Gastrocnemius medialis (tissue), 4 donors: Measurements from ENCODE around the gene CAMTA1. TPM values are rescaled to one million over a fixed set of nuclear protein-coding genes. Genes with fewer than 3 reads are reported as not detected.

Source experiments
- ATAC-seq, 2 donors: fragments of 150-250 bp; one replicate each; pipeline ENCODE4 v1.9.1; 2016
- DNase-seq, 2 donors: peaks; one replicate each; pipeline ENCODE4 v3.0.0-alpha.2; 2019
- H3K27ac ChIP-seq, 4 donors: fragments of 200-600 bp; sonication (generic); 1 replicate in 1 of 4; 2 replicates in 3 of 4; pipeline ENCODE4 v1.5.1; 2016 to 2018; ENCODE audit warnings: mild to moderate bottlenecking in 2 of 4, moderate library complexity in 1 of 4
- H3K27me3 ChIP-seq, 3 donors: fragments of 200-600 bp; sonication (generic) in 2 of 3; 1 replicate in 1 of 3; 2 replicates in 2 of 3; pipeline versions ENCODE4 v1.5.1 to v1.6.0; 2016 to 2019; ENCODE audit warnings: mild to moderate bottlenecking in 1 of 3, moderate library complexity in 1 of 3
- H3K36me3 ChIP-seq, 2 donors: fragments of 200-600 bp; sonication (generic) in 1 of 2; one replicate each; pipeline ENCODE4 v1.5.1; 2017 to 2018
- H3K4me1 ChIP-seq, 2 donors: fragments of 200-600 bp; sonication (generic) in 1 of 2; one replicate each; pipeline ENCODE4 v1.5.1; 2016 to 2017; ENCODE audit warnings: mild to moderate bottlenecking in 2 of 2
- H3K4me3 ChIP-seq, 4 donors: fragments of 200-600 bp; sonication (generic) in 3 of 4; 1 replicate in 1 of 4; 2 replicates in 3 of 4; pipeline ENCODE4 v1.5.1; 2016 to 2019; ENCODE audit warnings: mild to moderate bottlenecking in 2 of 4
- H3K9me3 ChIP-seq, 3 donors: fragments of 200-600 bp; sonication (generic) in 2 of 3; 1 replicate in 1 of 3; 2 replicates in 2 of 3; pipeline ENCODE4 v1.5.1; 2016 to 2019
- POLR2A ChIP-seq, 2 donors: fragments of 450-650 bp; IDR thresholded peaks; one replicate each; pipeline ENCODE4 v1.6.1; 2017; ENCODE audit warnings: antibody characterized with exemption in 2 of 2, mild to moderate bottlenecking in 2 of 2, moderate library complexity in 2 of 2
- in situ Hi-C, 4 donors: fragments of 200-750 bp; cut with MboI; loops; one replicate each; pipeline versions ENCODE4 v1.15.0 to v1.8.0; 2017; ENCODE audit warnings: low sequenced_read_pairs in 4 of 4
- intact Hi-C: fragments of 100-400 bp; cut with DNase I; formaldehyde crosslinking; loops from one replicate; pipeline ENCODE4 v1.15.1; 2023; ENCODE audit warnings: low total_unique reads
- total RNA-seq, 4 donors: library from RNA; depleted of rRNA; stranded (reverse); fragments of >200 nt; gene quantifications; one replicate each; pipeline versions ENCODE4 v1.1.0 to v1.2.3, GENCODE V29; 2016
- TF ChIP-seq, protein P1 (sequence below), 5 experiments: fragments of 450-650 bp in 3 of 5; fragments of 200-600 bp in 2 of 5; sonication (generic) in 2 of 5; IDR thresholded peaks in 4 of 5; conservative IDR thresholded peaks in 1 of 5; 1 replicate in 4 of 5; 2 replicates in 1 of 5; pipeline ENCODE4 v1.5.1; 2016 to 2019; ENCODE audit warnings: antibody characterized with exemption in 5 of 5, mild to moderate bottlenecking in 3 of 5, moderate library complexity in 3 of 5

The CAMTA1 gene
- total RNA-seq, 4 donors from 2014 or later: 60.5 to 113 (median 70.4) TPM

DNA sequence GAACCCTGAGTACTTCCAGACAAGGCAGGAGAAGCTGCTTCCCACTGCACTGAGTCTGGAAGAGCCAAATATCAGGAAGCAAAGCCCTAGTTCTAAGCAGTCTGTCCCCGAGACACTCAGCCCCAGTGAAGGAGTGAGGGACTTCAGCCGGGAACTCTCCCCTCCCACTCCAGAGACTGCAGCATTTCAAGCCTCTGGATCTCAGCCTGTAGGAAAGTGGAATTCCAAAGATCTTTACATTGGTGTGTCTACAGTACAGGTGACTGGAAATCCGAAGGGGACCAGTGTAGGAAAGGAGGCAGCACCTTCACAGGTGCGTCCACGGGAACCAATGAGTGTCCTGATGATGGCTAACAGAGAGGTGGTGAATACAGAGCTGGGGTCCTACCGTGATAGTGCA, 952.8 kb downstream of the CAMTA1 start:
- Histone ChIP-seq H3K4me1 (no peaks in the 10 kb centered on the region), H3K9me3 (no peaks in the 10 kb centered on the region), H3K27me3 (no peaks in the 10 kb centered on the region), H3K4me3 (no peak overlapping the region), H3K36me3 (no peaks in the 10 kb centered on the region), H3K27ac (no peak overlapping the region)
- ATAC-seq: no peak
- DNase-seq: no peak
- in situ Hi-C loops (no loop called here), intact Hi-C loops (no loop called here)
- TF ChIP-seq, protein P1, sequence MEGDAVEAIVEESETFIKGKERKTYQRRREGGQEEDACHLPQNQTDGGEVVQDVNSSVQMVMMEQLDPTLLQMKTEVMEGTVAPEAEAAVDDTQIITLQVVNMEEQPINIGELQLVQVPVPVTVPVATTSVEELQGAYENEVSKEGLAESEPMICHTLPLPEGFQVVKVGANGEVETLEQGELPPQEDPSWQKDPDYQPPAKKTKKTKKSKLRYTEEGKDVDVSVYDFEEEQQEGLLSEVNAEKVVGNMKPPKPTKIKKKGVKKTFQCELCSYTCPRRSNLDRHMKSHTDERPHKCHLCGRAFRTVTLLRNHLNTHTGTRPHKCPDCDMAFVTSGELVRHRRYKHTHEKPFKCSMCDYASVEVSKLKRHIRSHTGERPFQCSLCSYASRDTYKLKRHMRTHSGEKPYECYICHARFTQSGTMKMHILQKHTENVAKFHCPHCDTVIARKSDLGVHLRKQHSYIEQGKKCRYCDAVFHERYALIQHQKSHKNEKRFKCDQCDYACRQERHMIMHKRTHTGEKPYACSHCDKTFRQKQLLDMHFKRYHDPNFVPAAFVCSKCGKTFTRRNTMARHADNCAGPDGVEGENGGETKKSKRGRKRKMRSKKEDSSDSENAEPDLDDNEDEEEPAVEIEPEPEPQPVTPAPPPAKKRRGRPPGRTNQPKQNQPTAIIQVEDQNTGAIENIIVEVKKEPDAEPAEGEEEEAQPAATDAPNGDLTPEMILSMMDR (IDR thresholded peaks at IDR 0.05 in 4 of 5, conservative IDR thresholded peaks at IDR 0.05 in 1 of 5): no peak
- no peak for TF ChIP-seq POLR2A (IDR thresholded peaks at IDR 0.05)

DNA sequence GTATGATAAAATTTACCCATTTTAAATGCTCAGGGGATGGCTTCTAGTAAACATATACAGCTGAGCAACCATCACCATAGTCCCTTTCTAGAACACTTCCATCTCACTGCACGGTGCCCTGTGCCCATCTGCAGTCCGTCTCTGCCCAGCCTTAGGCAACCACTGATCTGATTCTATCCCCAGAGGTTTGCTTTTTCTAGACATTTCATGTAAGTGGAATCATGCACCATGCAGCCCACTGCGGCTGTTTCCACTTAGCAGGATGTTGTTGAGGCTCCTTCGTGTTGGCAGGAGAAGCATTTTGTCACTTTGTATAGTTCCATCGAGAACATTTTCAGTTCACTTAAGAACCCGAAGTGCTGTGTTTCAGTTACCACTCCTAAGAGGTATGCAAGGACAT, 958.1 kb downstream of the CAMTA1 start:
- TF ChIP-seq, protein P1 (IDR thresholded peaks at IDR 0.05 in 4 of 5, conservative IDR thresholded peaks at IDR 0.05 in 1 of 5): no peak
- no peak for ATAC-seq
- intact Hi-C loops (no loop called here), in situ Hi-C loops (no loop called here)
- no peaks in the 10 kb centered on the region for H3K27me3 ChIP-seq
- DNase-seq: no peak
- no peaks in the 10 kb centered on the region for H3K4me1 ChIP-seq
- no peak overlapping the region for H3K27ac ChIP-seq
- no peaks in the 10 kb centered on the region for H3K36me3 ChIP-seq
- H3K4me3 ChIP-seq: no peak overlapping the region
- no peaks in the 10 kb centered on the region for H3K9me3 ChIP-seq

- no peaks in the 10 kb centered on the region for H3K27me3 ChIP-seq
- no peaks in the 10 kb centered on the region for H3K36me3 ChIP-seq
- intact Hi-C loops: no loop called here
- TF ChIP-seq, protein P1 (IDR thresholded peaks at IDR 0.05 in 4 of 5, conservative IDR thresholded peaks at IDR 0.05 in 1 of 5): no peak
- TF ChIP-seq POLR2A (IDR thresholded peaks at IDR 0.05): no peak
- DNase-seq (no peak), ATAC-seq (no peak)
- H3K9me3 ChIP-seq: no peaks in the 10 kb centered on the region
- in situ Hi-C loops: loop anchor here in 1 of 4 donors (5.0 kb wide), 1 partner anchor 73 kb away; no protein-coding TSS in a partner anchor
- H3K4me3 ChIP-seq: no peak overlapping the region
- H3K4me1 ChIP-seq: no peaks in the 10 kb centered on the region
- H3K27ac ChIP-seq: no peak overlapping the region
Observed at GRCh38 chr1:7744882-7745281, 959.6 kb downstream of the CAMTA1 start.

GRCh38 chr1:7745783-7746182, 960.5 kb downstream of the CAMTA1 start:
- Histone ChIP-seq H3K36me3 (no peaks in the 10 kb centered on the region), H3K27me3 (no peaks in the 10 kb centered on the region), H3K4me1 (no peaks in the 10 kb centered on the region), H3K4me3 (no peak overlapping the region), H3K9me3 (no peaks in the 10 kb centered on the region), H3K27ac (no peak overlapping the region)
- DNase-seq: no peak
- TF ChIP-seq POLR2A (IDR thresholded peaks at IDR 0.05): no peak
- TF ChIP-seq, protein P1 (IDR thresholded peaks at IDR 0.05 in 4 of 5, conservative IDR thresholded peaks at IDR 0.05 in 1 of 5): no peak
- no peak for ATAC-seq
- intact Hi-C loops: no loop called here
- in situ Hi-C loops: loop anchor here in 1 of 4 donors (5.0 kb wide), 1 partner anchor 73 kb away; no protein-coding TSS in a partner anchor

- no peak for ATAC-seq
- no peaks in the 10 kb centered on the region for H3K9me3 ChIP-seq
- TF ChIP-seq, protein P1 (IDR thresholded peaks at IDR 0.05 in 4 of 5, conservative IDR thresholded peaks at IDR 0.05 in 1 of 5): no peak
Observed at GRCh38 chr1:7747605-7748004, 962.4 kb downstream of the CAMTA1 start.

More at GRCh38 chr1:7747605-7748004, 962.4 kb downstream of the CAMTA1 start:
- Histone ChIP-seq H3K27me3 (no peaks in the 10 kb centered on the region), H3K27ac (no peak overlapping the region), H3K36me3 (no peaks in the 10 kb centered on the region), H3K4me1 (no peaks in the 10 kb centered on the region), H3K4me3 (no peak overlapping the region)
- no peak for DNase-seq
- intact Hi-C loops: no loop called here
- in situ Hi-C loops: loop anchor here in 1 of 4 donors (5.0 kb wide), 1 partner anchor 75 kb away; no protein-coding TSS in a partner anchor
